ENCODE measurements around the gene SMYD3.

The SMYD3 gene

DNA sequence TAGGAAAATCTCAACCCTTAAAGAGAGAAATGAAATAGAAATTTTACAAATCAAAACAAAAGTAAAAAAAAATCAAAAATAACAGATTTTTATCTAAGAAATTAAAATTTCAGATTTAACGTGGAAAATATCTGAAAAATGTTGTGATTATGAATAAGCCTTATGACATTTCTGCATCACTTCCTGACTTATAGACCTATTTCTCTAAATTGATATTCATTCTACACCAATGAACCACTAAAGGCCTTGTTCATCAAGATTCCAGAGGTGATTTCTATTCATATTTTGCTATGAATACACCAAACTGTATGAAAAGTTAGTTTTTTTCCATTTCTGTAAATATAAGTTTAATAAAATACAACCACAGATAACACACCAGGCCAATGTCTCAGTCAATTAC, 261.5 kb downstream of the SMYD3 start:
- Histone ChIP-seq H3K4me1 (ENCODE audit: insufficient read depth, low read length, poor library complexity, severe bottlenecking) (no peaks in the 10 kb centered on the region), H2AFZ (ENCODE audit: low read length) (no peak overlapping the region), H3K79me2 (ENCODE audit: insufficient read depth, low read length) (no peaks in the 10 kb centered on the region), H3K36me3 (ENCODE audit: insufficient read depth, low read length) (no peaks in the 10 kb centered on the region), H3K4me2 (ENCODE audit: low read depth, low read length, poor library complexity, severe bottlenecking) (no peak overlapping the region), H4K20me1 (ENCODE audit: insufficient read depth, low read length, poor library complexity, severe bottlenecking) (no peaks in the 10 kb centered on the region), H3K9me3 (ENCODE audit: insufficient read depth, low read depth, low read length) (no peaks in the 10 kb centered on the region), H3K27me3 (ENCODE audit: insufficient read depth, low read length, poor library complexity, severe bottlenecking) (no peaks in the 10 kb centered on the region), H3K4me3 (ENCODE audit: low read length, poor library complexity, severe bottlenecking) (no peak overlapping the region), H3K9me2 (replicated peaks; ENCODE audit: low read depth, low read length) (no peaks in the 10 kb centered on the region), H3F3A (ENCODE audit: low read depth) (no peaks in the 10 kb centered on the region), H3K9ac (ENCODE audit: low read depth, low read length, poor library complexity, severe bottlenecking) (no peak overlapping the region)
- TF ChIP-seq EZH2phosphoT487 (IDR thresholded peaks at IDR 0.05; ENCODE audit: borderline replicate concordance), result no peak
- TF ChIP-seq, protein P1, sequence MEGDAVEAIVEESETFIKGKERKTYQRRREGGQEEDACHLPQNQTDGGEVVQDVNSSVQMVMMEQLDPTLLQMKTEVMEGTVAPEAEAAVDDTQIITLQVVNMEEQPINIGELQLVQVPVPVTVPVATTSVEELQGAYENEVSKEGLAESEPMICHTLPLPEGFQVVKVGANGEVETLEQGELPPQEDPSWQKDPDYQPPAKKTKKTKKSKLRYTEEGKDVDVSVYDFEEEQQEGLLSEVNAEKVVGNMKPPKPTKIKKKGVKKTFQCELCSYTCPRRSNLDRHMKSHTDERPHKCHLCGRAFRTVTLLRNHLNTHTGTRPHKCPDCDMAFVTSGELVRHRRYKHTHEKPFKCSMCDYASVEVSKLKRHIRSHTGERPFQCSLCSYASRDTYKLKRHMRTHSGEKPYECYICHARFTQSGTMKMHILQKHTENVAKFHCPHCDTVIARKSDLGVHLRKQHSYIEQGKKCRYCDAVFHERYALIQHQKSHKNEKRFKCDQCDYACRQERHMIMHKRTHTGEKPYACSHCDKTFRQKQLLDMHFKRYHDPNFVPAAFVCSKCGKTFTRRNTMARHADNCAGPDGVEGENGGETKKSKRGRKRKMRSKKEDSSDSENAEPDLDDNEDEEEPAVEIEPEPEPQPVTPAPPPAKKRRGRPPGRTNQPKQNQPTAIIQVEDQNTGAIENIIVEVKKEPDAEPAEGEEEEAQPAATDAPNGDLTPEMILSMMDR (conservative IDR thresholded peaks at IDR 0.05; ENCODE audit: low read length), result no peak

DNA sequence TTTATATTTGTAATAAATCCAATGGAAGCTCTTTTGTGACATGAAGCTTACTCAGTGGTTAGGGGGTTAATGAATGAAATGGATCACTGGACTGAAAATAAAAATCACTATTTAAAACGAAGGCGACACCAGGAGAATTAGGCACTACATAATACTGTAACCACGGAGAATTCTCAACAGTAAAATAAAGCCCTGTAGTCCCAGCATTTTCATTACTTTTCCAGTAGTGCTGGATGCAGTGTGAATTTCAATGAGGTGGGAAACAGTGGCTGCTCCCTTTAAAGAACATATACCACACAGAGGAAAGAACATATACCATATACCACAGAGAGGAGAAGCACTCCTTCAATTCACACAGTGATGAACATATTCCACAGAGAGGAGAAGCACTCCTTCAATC, 275.0 kb downstream of the SMYD3 start:
- H3K9ac ChIP-seq (ENCODE audit: low read depth, low read length, poor library complexity, severe bottlenecking), result no peak overlapping the region
- 0 out of 2 replicates have a peak, but pooled peaks cover 3% of the 10 kb centered on the region for H3K79me2 ChIP-seq (ENCODE audit: insufficient read depth, low read length)
- H4K20me1 ChIP-seq (ENCODE audit: insufficient read depth, low read length, poor library complexity, severe bottlenecking), result no peaks in the 10 kb centered on the region
- H3K27me3 ChIP-seq (ENCODE audit: insufficient read depth, low read length, poor library complexity, severe bottlenecking), result no peaks in the 10 kb centered on the region
- H3K9me2 ChIP-seq (replicated peaks; ENCODE audit: low read depth, low read length), result no peaks in the 10 kb centered on the region
- H3K36me3 ChIP-seq (ENCODE audit: insufficient read depth, low read length), result peaks cover 5% of the 10 kb centered on the region; the same call in 1 of the 2 replicates
- no peak overlapping the region for H3K4me3 ChIP-seq (ENCODE audit: low read length, poor library complexity, severe bottlenecking)
- TF ChIP-seq, protein P1 (conservative IDR thresholded peaks at IDR 0.05; ENCODE audit: low read length), result no peak
- TF ChIP-seq EZH2phosphoT487 (IDR thresholded peaks at IDR 0.05; ENCODE audit: borderline replicate concordance), result no peak
- no peak overlapping the region for H2AFZ ChIP-seq (ENCODE audit: low read length)
- no peaks in the 10 kb centered on the region for H3F3A ChIP-seq (ENCODE audit: low read depth)
- no peak overlapping the region for H3K4me2 ChIP-seq (ENCODE audit: low read depth, low read length, poor library complexity, severe bottlenecking)
- no peaks in the 10 kb centered on the region for H3K4me1 ChIP-seq (ENCODE audit: insufficient read depth, low read length, poor library complexity, severe bottlenecking)
- no peaks in the 10 kb centered on the region for H3K9me3 ChIP-seq (ENCODE audit: insufficient read depth, low read depth, low read length)

DNA sequence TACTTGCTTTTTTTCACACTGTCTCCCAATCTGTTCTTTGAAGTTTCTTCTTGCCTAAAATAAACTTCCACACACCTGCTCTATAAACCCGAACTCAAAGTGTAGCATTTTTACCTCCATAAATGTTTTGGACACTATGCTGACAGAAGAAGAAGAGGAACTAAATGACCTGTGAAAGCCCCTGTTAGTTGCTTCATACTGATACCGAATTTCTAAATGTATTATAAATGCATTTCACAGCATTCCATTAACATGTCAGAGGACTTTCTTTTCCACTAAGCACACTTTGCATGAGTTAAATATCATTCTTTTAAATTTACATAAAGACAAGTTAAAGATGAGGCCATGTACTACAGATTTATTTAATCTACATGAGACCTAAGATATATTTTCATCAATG, 281.0 kb downstream of the SMYD3 start:
- no peak overlapping the region for H3K4me3 ChIP-seq (ENCODE audit: low read length, poor library complexity, severe bottlenecking)
- H2AFZ ChIP-seq (ENCODE audit: low read length), result no peak overlapping the region
- H3K9ac ChIP-seq (ENCODE audit: low read depth, low read length, poor library complexity, severe bottlenecking), result no peak overlapping the region
- peaks cover 11% of the 10 kb centered on the region for H3K4me1 ChIP-seq (ENCODE audit: insufficient read depth, low read length, poor library complexity, severe bottlenecking)
- H3K9me2 ChIP-seq (replicated peaks; ENCODE audit: low read depth, low read length), result no peaks in the 10 kb centered on the region
- H3K36me3 ChIP-seq (ENCODE audit: insufficient read depth, low read length), result peaks cover 5% of the 10 kb centered on the region; the same call in 1 of the 2 replicates
- H4K20me1 ChIP-seq (ENCODE audit: insufficient read depth, low read length, poor library complexity, severe bottlenecking), result no peaks in the 10 kb centered on the region
- no peaks in the 10 kb centered on the region for H3K27me3 ChIP-seq (ENCODE audit: insufficient read depth, low read length, poor library complexity, severe bottlenecking)
- peaks cover 6% of the 10 kb centered on the region; the same call in 1 of the 2 replicates for H3K9me3 ChIP-seq (ENCODE audit: insufficient read depth, low read depth, low read length)
- no peak overlapping the region for H3K4me2 ChIP-seq (ENCODE audit: low read depth, low read length, poor library complexity, severe bottlenecking)
- no peak for TF ChIP-seq EZH2phosphoT487 (IDR thresholded peaks at IDR 0.05; ENCODE audit: borderline replicate concordance)
- TF ChIP-seq, protein P1 (conservative IDR thresholded peaks at IDR 0.05; ENCODE audit: low read length), result no peak
- H3K79me2 ChIP-seq (ENCODE audit: insufficient read depth, low read length), result no peaks in the 10 kb centered on the region
- H3F3A ChIP-seq (ENCODE audit: low read depth), result no peaks in the 10 kb centered on the region

Measured in Loucy (cell line).